ENCODE measurements around the gene OR4K17. TPM values are rescaled to one million over a fixed set of nuclear protein-coding genes. Genes with fewer than 3 reads are reported as not detected.

OR4K17 gene
- total and polyA plus RNA-seq, 9 of the 15 experiments (the other 6 are each of a cell fraction or from before 2014, with no cell fraction given): not detected

DNA sequence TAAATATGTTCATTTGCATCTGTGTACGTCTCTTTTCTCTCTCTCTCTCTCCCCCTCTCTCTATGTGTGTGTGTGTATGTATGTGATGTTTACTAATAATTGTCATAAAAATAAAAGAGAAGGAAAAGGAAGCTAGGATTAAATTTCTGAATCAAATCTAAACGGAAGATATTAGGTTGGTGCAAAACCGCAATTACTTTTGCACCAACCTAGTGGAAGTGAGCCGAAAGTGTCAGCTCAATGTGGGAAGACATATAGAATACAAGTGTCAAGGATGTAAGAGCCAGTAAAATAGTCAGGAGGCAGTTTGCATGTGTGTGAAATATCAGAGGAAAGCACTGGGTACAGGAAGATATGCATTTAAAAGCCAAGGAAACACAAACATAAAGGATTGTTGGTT lies 18.5 kb upstream of the OR4K17 start (continued):
- TF ChIP-seq, protein P1, sequence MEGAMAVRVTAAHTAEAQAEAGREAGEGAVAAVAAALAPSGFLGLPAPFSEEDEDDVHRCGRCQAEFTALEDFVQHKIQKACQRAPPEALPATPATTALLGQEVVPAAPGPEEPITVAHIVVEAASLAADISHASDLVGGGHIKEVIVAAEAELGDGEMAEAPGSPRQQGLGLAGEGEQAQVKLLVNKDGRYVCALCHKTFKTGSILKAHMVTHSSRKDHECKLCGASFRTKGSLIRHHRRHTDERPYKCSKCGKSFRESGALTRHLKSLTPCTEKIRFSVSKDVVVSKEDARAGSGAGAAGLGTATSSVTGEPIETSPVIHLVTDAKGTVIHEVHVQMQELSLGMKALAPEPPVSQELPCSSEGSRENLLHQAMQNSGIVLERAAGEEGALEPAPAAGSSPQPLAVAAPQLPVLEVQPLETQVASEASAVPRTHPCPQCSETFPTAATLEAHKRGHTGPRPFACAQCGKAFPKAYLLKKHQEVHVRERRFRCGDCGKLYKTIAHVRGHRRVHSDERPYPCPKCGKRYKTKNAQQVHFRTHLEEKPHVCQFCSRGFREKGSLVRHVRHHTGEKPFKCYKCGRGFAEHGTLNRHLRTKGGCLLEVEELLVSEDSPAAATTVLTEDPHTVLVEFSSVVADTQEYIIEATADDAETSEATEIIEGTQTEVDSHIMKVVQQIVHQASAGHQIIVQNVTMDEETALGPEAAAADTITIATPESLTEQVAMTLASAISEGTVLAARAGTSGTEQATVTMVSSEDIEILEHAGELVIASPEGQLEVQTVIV (CRISPR knock-in tag; IDR thresholded peaks at IDR 0.05; ENCODE audit: borderline replicate concordance): no peak
- TF ChIP-seq IRF1 (CRISPR knock-in tag; IDR thresholded peaks at IDR 0.05; ENCODE audit: borderline replicate concordance): no peak
- no peak for TF ChIP-seq TBP (optimal IDR thresholded peaks at IDR 0.05; ENCODE audit: low read depth, low read length)
- TF ChIP-seq ZNF3 (CRISPR knock-in tag; IDR thresholded peaks at IDR 0.05): no peak
- no peak for TF ChIP-seq TEAD4 (IDR thresholded peaks at IDR 0.05; ENCODE audit: low read length)
- TF ChIP-seq TEAD4 (CRISPR knock-in tag; IDR thresholded peaks at IDR 0.05; ENCODE audit: borderline replicate concordance): no peak

- POLR2A ChIA-PET: interaction anchor here (0.7 kb wide), 1 partner anchor 20 kb away, joined by 3 read pairs; no protein-coding TSS in a partner anchor
- H3K27me3 ChIP-seq (ENCODE audit: control insufficient read depth in 2 of 2, insufficient read depth in 2 of 2, low read length in 2 of 2): no peaks in the 10 kb centered on the region
- FAIRE-seq: no peak
- ATAC-seq: peak; percentile 55; the same call in 2 of the 3 replicates
- H3K9me3 ChIP-seq (replicated peaks; ENCODE audit: control insufficient read depth, insufficient read depth, low read depth, low read length): no peaks in the 10 kb centered on the region
- intact Hi-C loops (cut with micrococcal nuclease) (no loop called here), in situ Hi-C loops (cut with MboI) (no loop called here)
- H2AFZ ChIP-seq (ENCODE audit: low read depth, low read length): peak overlapping the region; percentile 72
- 8% methylated on average over 4 of the region's 4 CpGs for WGBS (ENCODE audit: insufficient coverage, low coverage, missing lambda C conversion rate)
- no peak for DNase-seq (ENCODE audit: extremely low read depth in 1 of 4, low spot score in 3 of 4)
- H3K4me2 ChIP-seq (ENCODE audit: insufficient read depth, low read length): no peak overlapping the region
- no peak overlapping the region for H3K27ac ChIP-seq (ENCODE audit: extremely low read depth, low read depth, low read length)
- H3K9me1 ChIP-seq (ENCODE audit: control insufficient read depth, insufficient read depth, low read length): no peaks in the 10 kb centered on the region
- CTCF ChIA-PET (ENCODE audit: low intra/inter-chr PET ratio): no interaction called here
- H3K9ac ChIP-seq (ENCODE audit: insufficient read depth in 1 of 2, low read depth in 2 of 2, low read length in 2 of 2): no peak overlapping the region
- no peak overlapping the region for H3K4me3 ChIP-seq
- BruUV-seq (replicated peaks): no TSS peak
- H3K79me2 ChIP-seq (ENCODE audit: control insufficient read depth, insufficient read depth, low read length): no peaks in the 10 kb centered on the region
- H3K4me1 ChIP-seq (replicated peaks in 1 of 2; ENCODE audit: control insufficient read depth in 2 of 2, insufficient read depth in 2 of 2, low read length in 2 of 2): no peaks in the 10 kb centered on the region
- TF ChIP-seq TEAD1 (CRISPR knock-in tag; IDR thresholded peaks at IDR 0.05): no peak
- no peak for TF ChIP-seq ZNF511 (CRISPR knock-in tag; IDR thresholded peaks at IDR 0.05)
- TF ChIP-seq SPI1 (IDR thresholded peaks at IDR 0.05; ENCODE audit: borderline replicate concordance, low read depth, low read length): peak; percentile 75; the same call in 1 of the 2 replicates
- TF ChIP-seq CTBP1 (IDR thresholded peaks at IDR 0.05; ENCODE audit: borderline replicate concordance): 0 out of 2 replicates have a peak, but pooled peaks have one; percentile 19
- TF ChIP-seq SMARCA4 (IDR thresholded peaks at IDR 0.05): no peak
- TF ChIP-seq TEAD4 (IDR thresholded peaks at IDR 0.05; ENCODE audit: low read length): peak; percentile 20; the same call in 1 of the 2 replicates
- no peak for TF ChIP-seq TEAD4 (CRISPR knock-in tag; IDR thresholded peaks at IDR 0.05; ENCODE audit: borderline replicate concordance)
- TF ChIP-seq U2AF2 (optimal IDR thresholded peaks at IDR 0.05; ENCODE audit: low read depth, low read length): no peak
- TF ChIP-seq RBM15 (IDR thresholded peaks at IDR 0.05; ENCODE audit: insufficient read depth, low read length): no peak
- TF ChIP-seq NCOA4 (IDR thresholded peaks at IDR 0.05; ENCODE audit: partially characterized antibody): no peak
- no peaks in the 10 kb centered on the region for H3K36me3 ChIP-seq (ENCODE audit: control insufficient read depth, insufficient read depth, low read length)
- H4K20me1 ChIP-seq (replicated peaks; ENCODE audit: control insufficient read depth, insufficient read depth, low read length): no peaks in the 10 kb centered on the region
Observed at GRCh38 chr14:20093442-20093841, 17.1 kb upstream of the OR4K17 start.
